ENCODE measurements around the gene WDR83.
"Not testable (repeated sequence)": the region's sequence is repeated elsewhere in the genome, so short reads cannot be mapped to it uniquely, and the experiment has no call there.

DNA sequence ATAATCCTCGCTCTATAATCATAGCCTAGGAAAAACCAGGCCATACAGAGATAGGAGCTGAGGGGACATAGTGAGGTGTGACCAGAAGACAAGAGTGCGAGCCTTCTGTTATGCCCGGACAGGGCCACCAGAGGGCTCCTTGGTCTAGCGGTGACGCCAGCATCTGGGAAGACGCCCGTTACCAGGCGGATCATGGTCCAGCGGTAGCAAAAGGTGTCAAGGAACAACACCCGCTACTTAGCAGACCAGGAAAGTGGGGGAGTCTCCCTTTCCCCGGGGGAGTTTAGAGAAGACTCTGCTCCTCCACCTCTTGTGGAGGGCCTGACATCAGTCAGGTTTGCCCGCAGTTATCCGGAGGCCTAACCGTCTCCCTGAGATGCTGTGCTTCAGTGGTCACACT is 45.5 kb downstream of the WDR83 start:
- TF ChIP-seq, protein P1, sequence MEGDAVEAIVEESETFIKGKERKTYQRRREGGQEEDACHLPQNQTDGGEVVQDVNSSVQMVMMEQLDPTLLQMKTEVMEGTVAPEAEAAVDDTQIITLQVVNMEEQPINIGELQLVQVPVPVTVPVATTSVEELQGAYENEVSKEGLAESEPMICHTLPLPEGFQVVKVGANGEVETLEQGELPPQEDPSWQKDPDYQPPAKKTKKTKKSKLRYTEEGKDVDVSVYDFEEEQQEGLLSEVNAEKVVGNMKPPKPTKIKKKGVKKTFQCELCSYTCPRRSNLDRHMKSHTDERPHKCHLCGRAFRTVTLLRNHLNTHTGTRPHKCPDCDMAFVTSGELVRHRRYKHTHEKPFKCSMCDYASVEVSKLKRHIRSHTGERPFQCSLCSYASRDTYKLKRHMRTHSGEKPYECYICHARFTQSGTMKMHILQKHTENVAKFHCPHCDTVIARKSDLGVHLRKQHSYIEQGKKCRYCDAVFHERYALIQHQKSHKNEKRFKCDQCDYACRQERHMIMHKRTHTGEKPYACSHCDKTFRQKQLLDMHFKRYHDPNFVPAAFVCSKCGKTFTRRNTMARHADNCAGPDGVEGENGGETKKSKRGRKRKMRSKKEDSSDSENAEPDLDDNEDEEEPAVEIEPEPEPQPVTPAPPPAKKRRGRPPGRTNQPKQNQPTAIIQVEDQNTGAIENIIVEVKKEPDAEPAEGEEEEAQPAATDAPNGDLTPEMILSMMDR (IDR thresholded peaks at IDR 0.05) = peak in 3 of 7 experiments; percentile 23 to 38 (median 29)
- not testable (repeated sequence) for TF ChIP-seq POLR2A, POLR2AphosphoS5 (IDR thresholded peaks at IDR 0.05)
